WTC11 (cell line): Measurements from ENCODE around the gene PRSS27.

ENCODE experiments used
- ATF1 ChIP-seq: sonication (generic); formaldehyde crosslinking; IDR thresholded peaks from 2 replicates; pipeline ENCODE4 v1.8.1; 2023; ENCODE audit warnings: mild to moderate bottlenecking, moderate library complexity, missing genetic modification reagents
- CREB1 ChIP-seq: sonication (generic); formaldehyde crosslinking; IDR thresholded peaks from 2 replicates; pipeline ENCODE4 v1.8.0; 2023; ENCODE audit warnings: mild to moderate bottlenecking, missing genetic modification reagents
- CREM ChIP-seq: sonication (generic); formaldehyde crosslinking; IDR thresholded peaks from 2 replicates; pipeline ENCODE4 v1.8.1; 2022; ENCODE audit warnings: mild to moderate bottlenecking, missing genetic modification reagents, moderate library complexity
- ESRRA ChIP-seq: sonication (generic); formaldehyde crosslinking; IDR thresholded peaks from 2 replicates; pipeline ENCODE4 v1.8.1; 2022; ENCODE audit warnings: mild to moderate bottlenecking, missing genetic modification reagents, borderline replicate concordance
- ETV6 ChIP-seq: sonication (generic); formaldehyde crosslinking; IDR thresholded peaks from 2 replicates; pipeline ENCODE4 v1.8.1; 2022; ENCODE audit warnings: mild to moderate bottlenecking, missing genetic modification reagents
- GABPB1 ChIP-seq: sonication (generic); formaldehyde crosslinking; IDR thresholded peaks from 2 replicates; pipeline ENCODE4 v1.8.1; 2023; ENCODE audit warnings: mild to moderate bottlenecking, missing genetic modification reagents
- IRF1 ChIP-seq: sonication (generic); formaldehyde crosslinking; IDR thresholded peaks from 2 replicates; pipeline ENCODE4 v1.8.0; 2023; ENCODE audit warnings: missing genetic modification reagents
- JUN ChIP-seq: sonication (generic); formaldehyde crosslinking; IDR thresholded peaks from 2 replicates; pipeline ENCODE4 v1.8.0; 2023; ENCODE audit warnings: mild to moderate bottlenecking, missing genetic modification reagents
- NR2C2 ChIP-seq: sonication (generic); formaldehyde crosslinking; IDR thresholded peaks from 2 replicates; pipeline ENCODE4 v1.8.0; 2022; ENCODE audit warnings: mild to moderate bottlenecking, missing genetic modification reagents
- NR3C1 ChIP-seq: sonication (generic); formaldehyde crosslinking; conservative IDR thresholded peaks from 2 replicates; pipeline ENCODE4 v1.8.1; 2023; ENCODE audit warnings: low read depth, mild to moderate bottlenecking, missing genetic modification reagents
- TEAD1 ChIP-seq: sonication (generic); formaldehyde crosslinking; IDR thresholded peaks from 2 replicates; pipeline ENCODE4 v1.8.0; 2022; ENCODE audit warnings: mild to moderate bottlenecking, missing genetic modification reagents
- USF2 ChIP-seq: sonication (generic); formaldehyde crosslinking; IDR thresholded peaks from 2 replicates; pipeline ENCODE4 v1.8.1; 2023; ENCODE audit warnings: mild to moderate bottlenecking, missing genetic modification reagents, moderate library complexity
- TF ChIP-seq, protein P1 (sequence below): sonication (generic); formaldehyde crosslinking; IDR thresholded peaks from 2 replicates; pipeline ENCODE4 v1.8.1; 2023; ENCODE audit warnings: mild to moderate bottlenecking, missing genetic modification reagents
- TF ChIP-seq, protein P2 (sequence below): fragments of 200-600 bp; IDR thresholded peaks from 2 replicates; pipeline ENCODE4 v1.8.0; 2022; ENCODE audit warnings: antibody characterized with exemption

DNA sequence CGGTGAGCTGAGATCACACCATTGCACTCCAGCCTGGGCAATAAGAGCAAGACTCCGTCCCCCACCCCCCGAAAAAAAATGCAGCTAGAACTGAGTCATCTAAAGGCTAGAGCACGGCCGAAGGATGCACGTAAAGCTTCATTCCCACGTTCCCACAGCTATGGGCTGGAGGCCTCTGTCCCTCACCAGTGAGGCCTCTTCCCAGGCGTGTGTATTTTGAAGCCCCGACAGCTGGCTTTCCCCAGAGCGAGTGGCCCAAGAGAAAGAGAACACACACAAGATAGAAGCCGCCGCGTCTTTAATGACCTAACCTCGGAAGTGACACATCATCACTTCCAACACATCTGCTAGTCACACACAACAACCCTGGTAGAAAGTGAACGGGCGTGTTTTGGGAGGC lies 44.3 kb downstream of the PRSS27 start:
- TF ChIP-seq, protein P1, sequence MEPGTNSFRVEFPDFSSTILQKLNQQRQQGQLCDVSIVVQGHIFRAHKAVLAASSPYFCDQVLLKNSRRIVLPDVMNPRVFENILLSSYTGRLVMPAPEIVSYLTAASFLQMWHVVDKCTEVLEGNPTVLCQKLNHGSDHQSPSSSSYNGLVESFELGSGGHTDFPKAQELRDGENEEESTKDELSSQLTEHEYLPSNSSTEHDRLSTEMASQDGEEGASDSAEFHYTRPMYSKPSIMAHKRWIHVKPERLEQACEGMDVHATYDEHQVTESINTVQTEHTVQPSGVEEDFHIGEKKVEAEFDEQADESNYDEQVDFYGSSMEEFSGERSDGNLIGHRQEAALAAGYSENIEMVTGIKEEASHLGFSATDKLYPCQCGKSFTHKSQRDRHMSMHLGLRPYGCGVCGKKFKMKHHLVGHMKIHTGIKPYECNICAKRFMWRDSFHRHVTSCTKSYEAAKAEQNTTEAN (CRISPR knock-in tag) = no peak
- TF ChIP-seq, protein P2, sequence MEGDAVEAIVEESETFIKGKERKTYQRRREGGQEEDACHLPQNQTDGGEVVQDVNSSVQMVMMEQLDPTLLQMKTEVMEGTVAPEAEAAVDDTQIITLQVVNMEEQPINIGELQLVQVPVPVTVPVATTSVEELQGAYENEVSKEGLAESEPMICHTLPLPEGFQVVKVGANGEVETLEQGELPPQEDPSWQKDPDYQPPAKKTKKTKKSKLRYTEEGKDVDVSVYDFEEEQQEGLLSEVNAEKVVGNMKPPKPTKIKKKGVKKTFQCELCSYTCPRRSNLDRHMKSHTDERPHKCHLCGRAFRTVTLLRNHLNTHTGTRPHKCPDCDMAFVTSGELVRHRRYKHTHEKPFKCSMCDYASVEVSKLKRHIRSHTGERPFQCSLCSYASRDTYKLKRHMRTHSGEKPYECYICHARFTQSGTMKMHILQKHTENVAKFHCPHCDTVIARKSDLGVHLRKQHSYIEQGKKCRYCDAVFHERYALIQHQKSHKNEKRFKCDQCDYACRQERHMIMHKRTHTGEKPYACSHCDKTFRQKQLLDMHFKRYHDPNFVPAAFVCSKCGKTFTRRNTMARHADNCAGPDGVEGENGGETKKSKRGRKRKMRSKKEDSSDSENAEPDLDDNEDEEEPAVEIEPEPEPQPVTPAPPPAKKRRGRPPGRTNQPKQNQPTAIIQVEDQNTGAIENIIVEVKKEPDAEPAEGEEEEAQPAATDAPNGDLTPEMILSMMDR = no peak
- no peak for TF ChIP-seq CREM (CRISPR knock-in tag)
- TF ChIP-seq ESRRA (CRISPR knock-in tag) = no peak
- no peak for TF ChIP-seq ATF1 (CRISPR knock-in tag)
- TF ChIP-seq NR2C2 = no peak
- TF ChIP-seq GABPB1 (CRISPR knock-in tag) = no peak
- no peak for TF ChIP-seq TEAD1
- TF ChIP-seq ETV6 (CRISPR knock-in tag) = no peak
- no peak for TF ChIP-seq USF2 (CRISPR knock-in tag)
- TF ChIP-seq NR3C1 (CRISPR knock-in tag) = no peak
- no peak for TF ChIP-seq JUN (CRISPR knock-in tag)
- TF ChIP-seq CREB1 (CRISPR knock-in tag) = no peak
- no peak for TF ChIP-seq IRF1
